ENCODE measurements around the gene MEOX1. TPM values are rescaled to one million over a fixed set of nuclear protein-coding genes. Genes with fewer than 3 reads are reported as not detected.

Gene MEOX1
- total and polyA plus RNA-seq, 2 of the 8 experiments (the other 6 are each of a cell fraction or from before 2014, with no cell fraction given): not detected

- no peak overlapping the region for H3K4ac ChIP-seq (replicated peaks; ENCODE audit: insufficient read length, low read depth, low read length)
- ChIA-PET POLR2A (ENCODE audit: partially characterized antibody) (no interaction called here), CTCF (ENCODE audit: partially characterized antibody) (interaction anchor here (1.7 kb wide), 1 partner anchor 61 kb away, joined by 5 read pairs; no protein-coding TSS in a partner anchor)
- H3K23me2 ChIP-seq (ENCODE audit: low read depth, low read length): no peaks in the 10 kb centered on the region; the same call in 1 of the 2 replicates
- H2BK120ac ChIP-seq (replicated peaks; ENCODE audit: low read depth, low read length): no peak overlapping the region
- no peaks in the 10 kb centered on the region for H4K20me1 ChIP-seq (replicated peaks in 1 of 2; ENCODE audit: control insufficient read depth in 1 of 2, insufficient read depth in 2 of 2, low read length in 2 of 2)
- no peak overlapping the region for H3K14ac ChIP-seq (ENCODE audit: insufficient read length)
- H3K36me3 ChIP-seq (ENCODE audit: control insufficient read depth in 2 of 4, insufficient read depth in 4 of 4, low read length in 3 of 4): no peaks in the 10 kb centered on the region
- no peaks in the 10 kb centered on the region for H3K27me3 ChIP-seq (replicated peaks in 1 of 4; ENCODE audit: control insufficient read depth in 3 of 4, extremely low read depth in 1 of 4, insufficient read depth in 3 of 4, low read length in 3 of 4)
- no peak overlapping the region for H4K91ac ChIP-seq (replicated peaks; ENCODE audit: insufficient read length, low read length)
- H3K79me1 ChIP-seq (ENCODE audit: low read depth, low read length): no peaks in the 10 kb centered on the region
- H2BK15ac ChIP-seq (ENCODE audit: low read length): no peak overlapping the region
- no peak overlapping the region for H2AK5ac ChIP-seq (ENCODE audit: low read depth, low read length)
- no peak overlapping the region for H2AFZ ChIP-seq (ENCODE audit: low read length)
- H3K4me2 ChIP-seq (ENCODE audit: insufficient read depth in 1 of 2, low read depth in 2 of 2, low read length in 2 of 2): no peak overlapping the region
- TF ChIP-seq FOSL1 (IDR thresholded peaks at IDR 0.05; ENCODE audit: insufficient read depth, low read depth, low read length): no peak
- H3K9me3 ChIP-seq (ENCODE audit: insufficient read depth in 2 of 2, low read depth in 1 of 2, low read length in 1 of 2): peaks cover 0 to 4% of the 10 kb centered on the region in 2 experiments; a peak in 1 of 4 replicates
- H3K56ac ChIP-seq (replicated peaks; ENCODE audit: insufficient read length, low read depth, low read length): no peak overlapping the region
- DNase-seq (ENCODE audit: low read depth in 1 of 2, low spot score in 2 of 2) (no peak), FAIRE-seq (no peak)
- no peak overlapping the region for H2BK12ac ChIP-seq (ENCODE audit: low read depth, low read length)
- no peak overlapping the region for H3K18ac ChIP-seq (ENCODE audit: extremely low read depth, low read length)
- 87% methylated on average over 3 of the region's 3 CpGs; no CpG with 5 or more reads in 1 of the 2 experiments for WGBS, 2 experiments (ENCODE audit: extremely low coverage in 1 of 2, insufficient coverage in 1 of 2, insufficient read length in 1 of 2, insufficient replicate concordance in 2 of 2, low coverage in 1 of 2, low lambda C conversion rate in 2 of 2, missing lambda C conversion rate in 1 of 2)
- H3K27ac ChIP-seq (ENCODE audit: low read depth, low read length): no peak overlapping the region
- H3K4me3 ChIP-seq (ENCODE audit: extremely low read depth in 1 of 4, insufficient read depth in 2 of 4, low read depth in 3 of 4, low read length in 4 of 4): no peak overlapping the region
- no peak overlapping the region for H4K5ac ChIP-seq (ENCODE audit: insufficient read length, low read depth, low read length)
- no peak overlapping the region for H2BK20ac ChIP-seq (ENCODE audit: low read length)
- H3K79me2 ChIP-seq (ENCODE audit: control insufficient read depth in 1 of 2, insufficient read depth in 2 of 2, low read length in 2 of 2): no peaks in the 10 kb centered on the region
- no peak overlapping the region for H3K9ac ChIP-seq (replicated peaks in 1 of 4; ENCODE audit: extremely low read depth in 1 of 4, low read depth in 3 of 4, low read length in 3 of 4)
- H3K23ac ChIP-seq (ENCODE audit: insufficient read length): no peak overlapping the region
- H2BK5ac ChIP-seq (ENCODE audit: low read depth, low read length): no peak overlapping the region
- H4K8ac ChIP-seq (ENCODE audit: extremely low read depth, insufficient read depth, low read length): no peak overlapping the region
- no peaks in the 10 kb centered on the region for H3K4me1 ChIP-seq (replicated peaks in 1 of 4; ENCODE audit: control insufficient read depth in 3 of 4, insufficient read depth in 4 of 4, low read length in 3 of 4)
Observed at GRCh38 chr17:43612515-43612914, 49.2 kb downstream of the MEOX1 start.
